ENCODE results near the gene MRPS23. TPM values are rescaled to one million over a fixed set of nuclear protein-coding genes. Genes with fewer than 3 reads are reported as not detected.
A peak's percentile ranks its signal among the peaks of the same experiment; 100 is the strongest.

MRPS23 gene
- total and polyA plus RNA-seq, 2 of the 13 experiments (the other 11 are each of a cell fraction or from before 2014, with no cell fraction given), result 63.2 to 181 TPM

- TF ChIP-seq ZNF280D (CRISPR knock-in tag; IDR thresholded peaks at IDR 0.05) (0 out of 2 replicates have a peak, but pooled peaks have one; percentile 31), NCOA2 (CRISPR knock-in tag; IDR thresholded peaks at IDR 0.05) (peak; percentile 86), ZNF678 (CRISPR knock-in tag; IDR thresholded peaks at IDR 0.05) (no peak), NCOR1 (IDR thresholded peaks at IDR 0.05; ENCODE audit: borderline replicate concordance, low read length) (no peak; the same call in 1 of the 2 replicates), ZNF292 (CRISPR knock-in tag; IDR thresholded peaks at IDR 0.05; ENCODE audit: borderline replicate concordance, low read depth) (peak; percentile 89), CBX1 (IDR thresholded peaks at IDR 0.05; ENCODE audit: low read depth) (no peak), FOXK2 (IDR thresholded peaks at IDR 0.05) (no peak), ZBTB7A (CRISPR knock-in tag; IDR thresholded peaks at IDR 0.05) (peak; percentile 64; the same call in 1 of the 2 replicates), FOXA3 (CRISPR knock-in tag; IDR thresholded peaks at IDR 0.05) (peak; percentile 93), ZNF234 (CRISPR knock-in tag; conservative IDR thresholded peaks at IDR 0.05) (no peak), ZNF180 (CRISPR knock-in tag; IDR thresholded peaks at IDR 0.05; ENCODE audit: borderline replicate concordance, low read depth) (no peak), ZBTB46 (CRISPR knock-in tag; IDR thresholded peaks at IDR 0.05; ENCODE audit: borderline replicate concordance) (no peak), ZNF136 (CRISPR knock-in tag; IDR thresholded peaks at IDR 0.05; ENCODE audit: low read depth) (no peak), MYNN (CRISPR knock-in tag; IDR thresholded peaks at IDR 0.05; ENCODE audit: low read depth) (no peak), HMG20A (CRISPR knock-in tag; IDR thresholded peaks at IDR 0.05; ENCODE audit: borderline replicate concordance) (peak; percentile 76; the same call in 1 of the 2 replicates), SUZ12 (IDR thresholded peaks at IDR 0.05; ENCODE audit: low read depth, low read length) (no peak), CREB3 (CRISPR knock-in tag; IDR thresholded peaks at IDR 0.05) (no peak), ZNF326 (CRISPR knock-in tag; IDR thresholded peaks at IDR 0.05; ENCODE audit: borderline replicate concordance) (no peak), TFDP1 (CRISPR knock-in tag; IDR thresholded peaks at IDR 0.05; ENCODE audit: borderline replicate concordance) (no peak; the same call in 1 of the 2 replicates), ZNF7 (CRISPR knock-in tag; IDR thresholded peaks at IDR 0.05) (no peak), HNRNPK (IDR thresholded peaks at IDR 0.05; ENCODE audit: low read depth, low read length, poor library complexity, severe bottlenecking) (no peak), TARDBP (CRISPR knock-in tag; IDR thresholded peaks at IDR 0.05) (peak; percentile 90; the same call in 1 of the 2 replicates), GATAD2A (CRISPR knock-in tag; IDR thresholded peaks at IDR 0.05) (peak; percentile 95), ZNF850 (CRISPR knock-in tag; conservative IDR thresholded peaks at IDR 0.05) (no peak), GATAD1 (CRISPR knock-in tag; IDR thresholded peaks at IDR 0.05) (no peak; the same call in 1 of the 2 replicates)
These were observed 5.7 kb upstream of the MRPS23 start (continued) for GRCh38 chr17:57855391-57856035.

All from HepG2 (cell line).